ENCODE measurements around the gene PTPRE. TPM values are rescaled to one million over a fixed set of nuclear protein-coding genes. Genes with fewer than 3 reads are reported as not detected.

Gene PTPRE
- total and polyA plus RNA-seq, 10 of the 15 experiments (the other 5 are each of a cell fraction or from before 2014, with no cell fraction given), result 2.9 to 7.6 (median 5.8) TPM

DNA sequence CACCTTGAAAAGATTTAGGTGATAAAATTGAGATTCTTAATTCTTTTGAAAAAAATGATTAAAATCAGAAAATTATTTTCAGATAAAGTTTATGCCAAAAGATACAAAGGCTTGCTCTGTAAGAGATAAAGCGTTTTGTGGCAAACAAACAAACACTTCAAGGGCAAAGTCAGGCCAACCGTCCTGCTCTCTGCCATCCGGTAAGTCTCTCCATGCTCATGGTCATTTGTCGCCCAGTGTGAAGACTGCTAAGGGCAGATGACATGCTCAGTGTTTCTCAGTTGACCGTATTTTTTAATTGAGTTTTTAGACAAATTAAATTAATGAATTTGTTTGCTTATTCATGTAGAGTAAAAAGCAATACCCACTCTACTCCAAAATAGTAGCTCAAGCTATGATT lies 60.0 kb downstream of the PTPRE start (continued):
- TF ChIP-seq, protein P1, sequence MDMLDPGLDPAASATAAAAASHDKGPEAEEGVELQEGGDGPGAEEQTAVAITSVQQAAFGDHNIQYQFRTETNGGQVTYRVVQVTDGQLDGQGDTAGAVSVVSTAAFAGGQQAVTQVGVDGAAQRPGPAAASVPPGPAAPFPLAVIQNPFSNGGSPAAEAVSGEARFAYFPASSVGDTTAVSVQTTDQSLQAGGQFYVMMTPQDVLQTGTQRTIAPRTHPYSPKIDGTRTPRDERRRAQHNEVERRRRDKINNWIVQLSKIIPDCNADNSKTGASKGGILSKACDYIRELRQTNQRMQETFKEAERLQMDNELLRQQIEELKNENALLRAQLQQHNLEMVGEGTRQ (IDR thresholded peaks at IDR 0.05; ENCODE audit: borderline replicate concordance, low read depth, low read length), result no peak
- TF ChIP-seq, protein P2, sequence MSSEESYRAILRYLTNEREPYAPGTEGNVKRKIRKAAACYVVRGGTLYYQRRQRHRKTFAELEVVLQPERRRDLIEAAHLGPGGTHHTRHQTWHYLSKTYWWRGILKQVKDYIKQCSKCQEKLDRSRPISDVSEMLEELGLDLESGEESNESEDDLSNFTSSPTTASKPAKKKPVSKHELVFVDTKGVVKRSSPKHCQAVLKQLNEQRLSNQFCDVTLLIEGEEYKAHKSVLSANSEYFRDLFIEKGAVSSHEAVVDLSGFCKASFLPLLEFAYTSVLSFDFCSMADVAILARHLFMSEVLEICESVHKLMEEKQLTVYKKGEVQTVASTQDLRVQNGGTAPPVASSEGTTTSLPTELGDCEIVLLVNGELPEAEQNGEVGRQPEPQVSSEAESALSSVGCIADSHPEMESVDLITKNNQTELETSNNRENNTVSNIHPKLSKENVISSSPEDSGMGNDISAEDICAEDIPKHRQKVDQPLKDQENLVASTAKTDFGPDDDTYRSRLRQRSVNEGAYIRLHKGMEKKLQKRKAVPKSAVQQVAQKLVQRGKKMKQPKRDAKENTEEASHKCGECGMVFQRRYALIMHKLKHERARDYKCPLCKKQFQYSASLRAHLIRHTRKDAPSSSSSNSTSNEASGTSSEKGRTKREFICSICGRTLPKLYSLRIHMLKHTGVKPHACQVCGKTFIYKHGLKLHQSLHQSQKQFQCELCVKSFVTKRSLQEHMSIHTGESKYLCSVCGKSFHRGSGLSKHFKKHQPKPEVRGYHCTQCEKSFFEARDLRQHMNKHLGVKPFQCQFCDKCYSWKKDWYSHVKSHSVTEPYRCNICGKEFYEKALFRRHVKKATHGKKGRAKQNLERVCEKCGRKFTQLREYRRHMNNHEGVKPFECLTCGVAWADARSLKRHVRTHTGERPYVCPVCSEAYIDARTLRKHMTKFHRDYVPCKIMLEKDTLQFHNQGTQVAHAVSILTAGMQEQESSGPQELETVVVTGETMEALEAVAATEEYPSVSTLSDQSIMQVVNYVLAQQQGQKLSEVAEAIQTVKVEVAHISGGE (CRISPR knock-in tag; IDR thresholded peaks at IDR 0.05), result no peak
- TF ChIP-seq TCF12 (IDR thresholded peaks at IDR 0.05; ENCODE audit: low read depth, low read length) (no peak), POLR2A (IDR thresholded peaks at IDR 0.05; ENCODE audit: low read depth, low read length) (no peak), POU2F2 (IDR thresholded peaks at IDR 0.05; ENCODE audit: borderline replicate concordance, low read depth, low read length) (no peak), GABPA (IDR thresholded peaks at IDR 0.05; ENCODE audit: low read depth) (no peak), ETV6 (conservative IDR thresholded peaks at IDR 0.05 in 1 of 2, IDR thresholded peaks at IDR 0.05 in 1 of 2; ENCODE audit: borderline replicate concordance in 1 of 2, low read depth in 1 of 2) (no peak), BACH1 (IDR thresholded peaks at IDR 0.05; ENCODE audit: borderline replicate concordance) (no peak)
- TF ChIP-seq, protein P3, sequence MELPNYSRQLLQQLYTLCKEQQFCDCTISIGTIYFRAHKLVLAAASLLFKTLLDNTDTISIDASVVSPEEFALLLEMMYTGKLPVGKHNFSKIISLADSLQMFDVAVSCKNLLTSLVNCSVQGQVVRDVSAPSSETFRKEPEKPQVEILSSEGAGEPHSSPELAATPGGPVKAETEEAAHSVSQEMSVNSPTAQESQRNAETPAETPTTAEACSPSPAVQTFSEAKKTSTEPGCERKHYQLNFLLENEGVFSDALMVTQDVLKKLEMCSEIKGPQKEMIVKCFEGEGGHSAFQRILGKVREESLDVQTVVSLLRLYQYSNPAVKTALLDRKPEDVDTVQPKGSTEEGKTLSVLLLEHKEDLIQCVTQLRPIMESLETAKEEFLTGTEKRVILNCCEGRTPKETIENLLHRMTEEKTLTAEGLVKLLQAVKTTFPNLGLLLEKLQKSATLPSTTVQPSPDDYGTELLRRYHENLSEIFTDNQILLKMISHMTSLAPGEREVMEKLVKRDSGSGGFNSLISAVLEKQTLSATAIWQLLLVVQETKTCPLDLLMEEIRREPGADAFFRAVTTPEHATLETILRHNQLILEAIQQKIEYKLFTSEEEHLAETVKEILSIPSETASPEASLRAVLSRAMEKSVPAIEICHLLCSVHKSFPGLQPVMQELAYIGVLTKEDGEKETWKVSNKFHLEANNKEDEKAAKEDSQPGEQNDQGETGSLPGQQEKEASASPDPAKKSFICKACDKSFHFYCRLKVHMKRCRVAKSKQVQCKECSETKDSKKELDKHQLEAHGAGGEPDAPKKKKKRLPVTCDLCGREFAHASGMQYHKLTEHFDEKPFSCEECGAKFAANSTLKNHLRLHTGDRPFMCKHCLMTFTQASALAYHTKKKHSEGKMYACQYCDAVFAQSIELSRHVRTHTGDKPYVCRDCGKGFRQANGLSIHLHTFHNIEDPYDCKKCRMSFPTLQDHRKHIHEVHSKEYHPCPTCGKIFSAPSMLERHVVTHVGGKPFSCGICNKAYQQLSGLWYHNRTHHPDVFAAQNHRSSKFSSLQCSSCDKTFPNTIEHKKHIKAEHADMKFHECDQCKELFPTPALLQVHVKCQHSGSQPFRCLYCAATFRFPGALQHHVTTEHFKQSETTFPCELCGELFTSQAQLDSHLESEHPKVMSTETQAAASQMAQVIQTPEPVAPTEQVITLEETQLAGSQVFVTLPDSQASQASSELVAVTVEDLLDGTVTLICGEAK (IDR thresholded peaks at IDR 0.05; ENCODE audit: borderline replicate concordance), result no peak
